ENCODE results near the gene CLEC20A.
A peak's percentile ranks its signal among the peaks of the same experiment; 100 is the strongest.

CLEC20A gene

DNA sequence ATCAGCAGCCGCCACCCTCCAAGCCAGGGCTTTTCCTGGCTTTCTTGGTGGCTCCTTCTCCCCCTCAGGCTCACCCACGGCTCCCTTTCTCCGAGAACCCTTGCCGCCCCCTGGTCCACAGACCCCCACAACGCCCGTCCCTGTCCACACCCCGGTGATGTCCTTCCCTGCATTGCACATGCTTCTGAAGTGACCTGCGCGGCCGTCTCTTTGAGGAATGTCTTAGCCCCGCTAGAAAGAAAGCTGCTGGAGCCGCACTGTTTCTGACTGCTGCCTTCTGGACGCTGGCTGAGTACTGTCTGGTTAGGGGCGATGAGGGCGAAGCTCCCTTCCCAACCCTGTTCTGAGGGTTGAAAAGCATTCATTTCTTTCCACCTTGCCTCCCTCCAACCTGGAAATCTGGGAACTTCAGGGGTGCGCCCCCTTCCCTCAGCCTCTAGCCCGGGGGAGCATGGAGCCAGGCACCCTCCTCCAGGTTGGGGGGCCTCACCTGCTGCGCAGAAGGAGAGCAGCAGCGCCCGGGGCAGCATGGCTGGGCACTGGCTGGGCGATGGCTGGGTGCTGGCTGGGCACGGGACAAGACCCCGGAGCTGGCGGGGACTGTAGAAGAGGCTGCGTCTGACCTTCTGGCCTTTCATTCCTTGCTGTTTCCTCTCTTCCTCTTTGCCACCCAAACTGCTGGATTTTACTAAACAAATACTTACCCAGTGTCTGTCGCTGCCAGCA, at the start of gene CLEC20A:
Gene CLEC20A (minus strand): TSS at position 555 of the 726 bp plus-strand sequence. CDS start 25 bp downstream, at position 530.
- DNase-seq, result no peak

DNA sequence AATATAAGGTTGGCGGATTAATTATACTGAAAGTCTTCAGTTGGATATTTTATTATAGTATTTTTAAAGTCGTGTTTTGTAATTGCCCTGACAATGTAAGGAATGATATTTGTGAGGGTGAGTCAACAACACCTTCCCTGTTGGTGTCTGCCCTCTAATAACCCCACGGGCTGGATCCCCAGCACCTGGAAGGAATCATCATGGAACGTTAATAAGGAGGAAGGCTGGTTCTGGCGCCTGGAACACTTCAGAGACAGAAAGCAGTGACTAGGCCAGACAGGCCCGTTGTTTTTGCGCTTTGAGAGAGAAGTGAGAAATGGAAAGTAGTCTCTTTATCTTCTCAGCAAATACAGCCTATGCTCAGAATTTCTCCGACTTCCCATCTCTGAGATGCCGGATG, 47.8 kb upstream of the CLEC20A start:
- DNase-seq, result no peak

DNA sequence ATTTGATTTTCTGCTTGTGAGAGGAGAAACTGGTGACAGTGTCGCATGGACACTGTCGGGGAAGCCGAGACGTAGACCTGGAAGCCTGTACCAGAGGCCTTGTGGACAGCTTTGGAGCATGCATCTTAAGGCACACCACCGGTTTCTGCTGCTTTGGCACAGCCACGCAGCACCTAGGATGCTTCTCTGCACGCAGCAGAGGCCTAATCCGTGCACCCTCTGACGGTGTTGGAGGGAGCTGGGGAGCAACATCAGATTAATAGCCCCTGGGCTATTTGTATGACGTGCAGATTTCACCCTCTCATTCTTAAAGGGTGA, 46.5 kb upstream of the CLEC20A start:
- DNase-seq, result no peak

DNA sequence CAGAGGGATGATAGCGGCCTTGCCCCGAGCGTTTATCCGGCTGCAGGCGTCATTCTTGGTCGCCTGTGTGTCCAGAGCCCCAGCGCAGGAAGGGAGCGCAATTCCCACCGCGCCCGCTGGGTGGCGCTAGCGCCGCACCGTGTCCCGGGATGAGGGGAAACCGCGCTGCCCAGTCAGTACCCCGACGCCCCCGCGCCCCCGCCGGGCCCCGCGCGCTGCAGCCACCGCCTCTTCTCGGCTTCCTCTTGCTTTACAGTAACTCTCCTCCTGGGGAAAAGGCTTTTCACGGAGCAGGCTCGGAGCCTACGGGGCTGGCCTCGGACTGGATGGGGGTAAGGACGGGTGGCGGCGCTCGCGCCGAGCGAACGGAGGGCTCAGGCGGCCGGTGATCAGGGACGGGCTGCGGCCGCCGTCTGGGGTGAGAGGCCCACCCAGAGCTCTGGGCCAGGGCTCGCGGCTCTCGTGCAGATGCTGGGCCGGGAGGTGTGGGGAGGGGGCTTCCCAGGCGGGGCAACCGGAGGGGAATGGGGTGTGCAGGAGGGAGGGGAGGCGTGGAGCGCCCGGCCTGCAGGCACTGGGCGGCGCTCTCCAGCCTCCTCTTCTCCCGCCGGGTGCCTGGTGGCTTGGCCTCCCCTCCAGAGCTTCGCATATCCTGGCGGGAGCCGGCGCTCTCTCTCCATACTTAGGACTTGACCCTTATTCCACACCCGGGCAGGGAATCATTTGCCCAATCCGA, 46.0 kb upstream of the CLEC20A start:
- peak; percentile 76 for DNase-seq

DNA sequence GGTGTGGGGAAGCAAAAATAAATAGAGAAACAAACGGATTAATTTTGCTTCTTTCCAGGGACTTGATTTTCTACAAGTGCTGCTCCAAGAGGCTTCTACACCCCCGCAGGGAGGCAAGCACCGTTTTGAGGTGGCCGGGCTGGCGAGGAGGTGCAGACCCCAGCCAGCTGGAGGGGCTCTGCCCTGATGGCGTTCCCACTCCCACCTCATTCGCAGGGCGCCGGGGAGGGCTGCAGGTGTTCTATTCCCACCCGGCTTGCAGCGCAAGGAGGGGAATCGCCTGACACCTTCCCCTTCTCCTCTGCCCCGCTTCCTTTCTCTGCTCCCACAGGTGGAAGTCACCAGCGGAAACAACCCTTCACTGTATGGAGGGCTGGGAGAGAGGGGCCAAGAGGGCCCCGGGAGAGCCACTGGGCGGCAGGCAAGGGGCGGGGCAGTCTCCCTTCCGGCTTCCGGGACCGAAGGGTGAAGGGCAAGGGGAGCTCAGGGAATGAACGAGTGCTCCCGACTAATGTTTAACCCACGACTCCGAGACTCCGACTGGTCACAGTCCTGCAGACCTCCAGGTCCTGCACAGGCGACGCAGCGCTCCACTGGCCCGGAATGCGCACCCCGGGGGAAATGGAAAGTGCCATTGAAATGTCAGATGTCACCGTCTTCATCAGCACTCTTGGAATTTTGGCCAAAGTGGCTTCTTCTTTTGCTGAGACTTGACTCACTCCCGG, 45.2 kb upstream of the CLEC20A start:
- peak; percentile 49 for DNase-seq

DNA sequence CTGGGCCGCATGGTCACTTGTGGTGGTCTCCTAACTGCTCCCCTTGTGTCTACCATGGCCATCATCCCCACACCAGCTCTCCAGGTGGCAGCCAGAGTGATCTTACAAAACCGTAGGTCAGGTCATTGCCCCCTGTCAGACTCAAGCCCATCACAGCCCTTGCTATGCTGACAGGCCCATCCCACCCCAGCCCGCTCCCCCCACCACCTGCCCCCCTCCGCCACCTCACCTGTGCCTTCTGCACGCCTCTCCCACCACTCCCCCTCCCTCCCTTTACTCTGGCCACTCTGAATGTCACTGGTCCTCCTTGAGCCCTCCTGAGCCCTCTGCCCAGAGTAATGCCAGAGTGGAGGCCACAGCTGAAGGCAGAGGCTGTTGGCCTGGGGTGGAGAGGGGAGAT, 44.6 kb upstream of the CLEC20A start:
- no peak for DNase-seq

DNA sequence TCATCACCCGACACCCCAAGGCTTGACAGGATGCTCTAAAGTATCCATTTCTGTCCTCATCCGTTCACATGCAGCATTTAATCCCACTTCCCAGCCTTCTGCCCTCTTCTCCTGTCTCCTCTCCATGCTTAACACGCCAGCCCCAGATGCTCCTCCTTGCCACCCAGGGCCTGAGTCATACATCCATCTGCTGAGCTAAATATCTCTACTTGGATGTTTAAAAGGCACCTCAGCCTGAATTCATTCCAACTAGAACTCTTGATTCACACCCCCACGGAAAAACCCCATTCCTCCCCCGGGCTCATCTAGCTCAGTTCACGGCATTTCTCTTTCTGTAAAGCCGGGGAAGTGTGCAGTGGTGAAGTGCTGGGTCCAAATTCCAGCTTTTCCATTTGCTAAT, 43.9 kb upstream of the CLEC20A start:
- no peak for DNase-seq

DNA sequence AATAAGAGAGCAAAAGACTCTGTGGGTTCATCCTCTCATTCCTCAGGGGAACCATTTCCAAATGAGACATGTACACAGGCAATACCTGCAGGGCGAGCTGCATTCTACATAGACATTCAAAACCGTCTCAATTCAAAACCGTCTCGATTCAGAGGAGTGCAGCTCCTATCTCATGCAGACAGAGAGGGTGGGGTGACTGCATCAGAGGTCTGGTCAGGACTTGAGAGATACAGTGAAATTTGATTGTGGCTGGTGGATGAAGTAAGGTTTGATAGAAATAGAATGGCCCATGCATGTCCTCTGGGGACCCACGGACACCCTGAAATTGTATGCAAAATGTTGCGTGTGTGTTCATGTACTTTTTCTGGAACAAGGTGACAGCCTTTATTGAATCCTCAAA, 43.4 kb upstream of the CLEC20A start:
- no peak for DNase-seq

DNA sequence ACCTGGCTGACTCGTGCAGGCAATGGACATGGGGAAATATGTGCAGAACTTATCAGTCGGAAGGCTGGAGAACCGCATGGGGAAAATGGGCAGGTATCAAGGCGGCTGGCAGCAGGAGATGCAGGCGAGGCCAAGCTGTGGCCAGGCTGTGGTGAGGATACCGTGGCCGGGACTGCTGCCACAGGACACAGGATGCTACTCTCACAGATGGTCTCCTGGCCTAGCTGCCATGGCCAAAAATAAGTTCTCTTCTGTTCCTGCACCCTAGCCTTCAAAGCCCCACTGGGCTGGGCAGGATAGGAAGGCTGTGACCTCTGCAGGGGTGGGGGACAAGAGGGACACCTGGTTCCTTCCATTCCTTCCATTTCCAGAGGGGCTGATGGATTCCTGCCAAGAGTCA, 42.5 kb upstream of the CLEC20A start:
- DNase-seq, result no peak

DNA sequence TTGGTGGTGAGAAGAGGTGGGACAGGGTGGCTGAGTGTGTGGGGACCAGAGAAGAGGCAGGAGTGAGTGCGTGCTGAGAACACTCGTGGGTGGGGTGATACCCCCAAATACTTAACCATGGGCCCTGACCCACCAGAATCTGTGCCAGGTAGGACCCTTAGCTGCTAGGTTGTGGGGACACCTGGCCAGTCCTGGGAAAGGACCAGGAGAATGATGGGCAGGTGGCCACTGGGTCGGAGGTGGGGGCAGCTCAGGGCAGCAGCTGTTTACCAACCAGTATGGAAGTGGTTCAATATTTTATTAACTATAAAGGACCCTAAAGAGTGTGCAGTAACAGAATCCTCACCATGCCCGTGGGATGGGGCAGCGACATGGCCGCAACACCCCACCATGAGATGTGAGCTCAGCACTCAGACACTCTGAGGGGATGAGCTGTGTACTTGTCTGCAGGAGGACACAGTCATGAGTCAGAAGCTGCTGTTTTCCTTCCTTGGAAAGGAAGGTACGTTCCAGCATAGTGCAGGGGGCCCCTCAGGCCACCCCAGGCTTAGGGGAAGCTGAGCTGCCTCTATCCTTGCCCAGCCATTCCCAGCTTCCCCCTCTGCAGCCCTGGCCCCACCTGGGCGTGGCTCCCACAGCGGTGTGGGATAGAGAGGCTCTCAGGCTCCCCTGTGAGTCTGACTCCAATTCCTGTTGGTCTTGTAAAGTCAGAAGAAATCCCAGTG, 41.6 kb upstream of the CLEC20A start:
- no peak for DNase-seq

DNA sequence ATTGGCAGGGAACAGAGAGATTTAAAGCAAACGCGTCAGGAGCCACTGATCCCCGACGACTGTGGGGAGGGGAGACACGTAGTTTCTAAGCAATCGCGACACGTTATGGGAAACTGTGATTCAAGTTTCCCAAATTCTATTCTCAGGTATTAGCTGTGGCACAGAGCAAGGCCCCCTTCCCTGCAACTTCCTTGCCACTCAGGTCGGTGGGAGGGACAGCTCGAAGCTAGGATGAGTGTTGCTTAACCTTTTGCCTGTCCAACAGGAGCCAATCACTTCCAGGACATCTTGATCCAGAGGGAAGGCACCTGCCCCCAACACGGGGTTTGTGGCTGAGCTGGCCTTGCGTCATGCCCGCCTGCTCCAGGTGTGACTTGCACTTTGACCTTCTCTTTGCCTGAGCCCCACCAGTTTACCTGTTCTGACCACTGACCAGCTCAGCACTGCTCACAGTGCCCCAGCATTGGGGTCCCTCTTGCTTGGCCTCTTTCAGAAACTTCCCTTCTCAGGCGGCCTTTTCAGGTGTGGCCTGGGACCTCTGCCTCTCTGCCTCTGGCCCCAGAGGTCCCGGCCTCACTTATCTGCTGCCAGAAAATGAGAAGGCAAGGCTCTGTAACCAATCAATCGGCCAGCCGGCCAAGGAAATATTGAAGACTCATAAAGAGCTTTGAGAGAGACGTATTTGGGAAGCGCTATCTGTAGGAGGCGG, 40.8 kb upstream of the CLEC20A start:
- no peak for DNase-seq

DNA sequence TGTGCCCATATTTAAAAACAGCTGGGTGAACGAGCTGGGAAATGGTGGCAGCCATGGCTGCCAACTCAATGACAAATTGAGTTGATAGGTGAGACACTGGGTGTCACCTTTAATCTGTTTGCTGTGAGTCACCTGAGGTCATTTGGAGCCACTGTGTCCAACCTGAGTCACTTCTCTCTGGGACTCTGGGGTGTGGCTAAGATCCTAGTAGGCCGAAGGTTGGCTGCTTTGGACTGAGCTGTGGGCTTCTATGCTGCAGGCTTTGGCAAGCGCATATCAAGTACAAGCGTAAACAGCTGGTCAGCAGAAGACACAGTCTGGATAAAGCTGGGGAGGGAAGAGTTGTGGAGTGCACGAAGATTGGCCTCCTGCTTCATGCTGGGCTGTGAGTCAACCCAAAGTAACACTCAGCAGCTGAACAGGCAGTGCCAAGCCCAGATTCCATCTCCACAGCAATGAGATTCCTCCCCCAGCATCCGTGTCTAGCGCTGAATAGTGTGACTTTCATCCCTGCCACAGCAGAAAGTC, 40.1 kb upstream of the CLEC20A start:
- no peak for DNase-seq

DNA sequence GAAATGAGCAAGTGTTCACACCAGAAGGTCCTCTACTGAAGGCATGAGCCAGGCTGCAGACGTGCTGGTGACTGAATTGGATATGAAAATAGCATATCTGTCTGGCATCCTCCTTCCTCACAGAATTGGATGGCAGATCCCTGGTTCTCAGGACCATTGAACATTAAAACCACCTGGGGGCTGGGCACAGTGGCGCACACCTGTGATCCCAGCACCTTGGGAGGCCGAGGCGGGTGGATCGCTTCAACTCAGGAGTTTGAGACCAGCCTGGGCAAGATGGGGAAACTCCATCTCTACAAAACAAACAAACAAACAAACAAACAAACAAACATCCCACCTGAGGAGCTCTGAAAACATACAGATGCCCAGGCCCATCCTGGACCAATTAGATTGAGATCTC, 39.6 kb upstream of the CLEC20A start:
- no peak for DNase-seq

DNA sequence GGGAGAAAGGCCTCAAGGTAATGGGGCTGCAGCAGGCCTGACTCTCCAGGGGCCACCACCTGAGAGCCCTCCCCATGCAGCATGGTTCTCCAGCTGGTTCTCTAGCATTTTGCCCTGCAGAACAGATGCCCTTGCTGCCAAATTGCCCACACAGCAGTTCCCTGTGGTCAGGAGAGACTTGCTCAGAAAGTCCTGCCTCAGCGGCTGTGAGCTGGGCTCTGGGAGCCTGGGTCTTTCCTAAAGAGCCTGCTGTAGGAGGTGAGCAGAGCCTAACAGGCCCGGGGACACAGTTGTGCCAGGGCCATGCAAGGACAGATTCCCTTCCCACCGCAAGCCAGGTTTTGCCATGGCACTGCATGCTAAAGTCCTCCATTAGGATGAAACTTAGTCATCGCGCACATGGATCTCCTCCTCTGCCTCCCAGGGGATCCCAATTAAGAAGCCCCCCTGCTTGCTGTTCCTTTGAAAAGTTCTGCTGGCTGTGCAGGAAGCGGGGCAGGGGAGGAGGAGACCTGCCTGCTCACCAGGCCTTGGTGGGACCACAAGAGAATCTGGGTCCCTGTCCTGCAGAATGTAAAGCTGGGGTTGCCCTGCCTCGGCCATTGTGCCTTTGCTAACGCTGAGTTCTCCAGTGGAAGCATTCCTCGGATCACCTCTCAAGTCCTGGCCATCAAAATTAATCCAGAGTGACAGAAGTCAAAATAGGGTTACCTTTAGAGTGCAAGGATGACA, 37.5 kb upstream of the CLEC20A start:
- DNase-seq, result no peak

DNA sequence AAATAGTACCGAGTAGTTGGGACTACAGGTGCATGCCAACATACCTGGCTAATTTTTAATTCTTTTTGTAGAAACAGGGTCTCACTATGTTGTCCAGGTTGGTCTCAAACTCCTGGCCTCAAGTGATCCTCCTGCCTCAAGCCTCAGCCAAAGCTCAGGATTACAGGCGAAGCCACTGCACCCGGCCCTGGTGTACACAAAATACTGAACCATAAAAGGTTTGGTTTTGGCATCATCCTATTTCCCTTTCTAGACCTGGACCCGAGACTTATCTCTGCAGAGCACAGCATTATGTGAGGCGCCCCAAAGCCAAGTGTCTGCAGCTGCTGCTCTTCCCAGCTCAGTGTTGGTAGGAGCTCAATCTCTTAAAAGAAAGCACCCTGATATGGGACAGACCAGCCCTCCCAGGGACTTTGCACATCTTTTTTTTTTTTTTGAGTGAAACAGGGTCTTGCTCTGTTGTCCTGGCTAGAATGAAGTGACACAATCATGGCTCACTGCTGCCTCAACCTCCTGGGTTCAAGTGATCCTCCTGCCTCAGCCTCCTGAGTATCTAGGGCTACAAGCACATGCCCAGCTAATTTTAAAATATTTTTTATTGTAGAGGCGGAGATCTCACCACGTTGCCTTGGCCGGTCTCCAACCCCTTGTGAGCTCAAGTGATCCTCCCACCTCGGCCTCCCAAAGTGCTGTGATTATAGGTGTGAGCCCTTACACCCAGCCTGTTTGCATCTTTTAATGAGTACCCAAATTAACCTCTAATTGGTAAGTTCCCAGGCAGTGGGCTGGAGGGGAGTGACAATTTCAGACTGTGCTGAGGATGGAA, 36.6 kb upstream of the CLEC20A start:
- no peak for DNase-seq

DNA sequence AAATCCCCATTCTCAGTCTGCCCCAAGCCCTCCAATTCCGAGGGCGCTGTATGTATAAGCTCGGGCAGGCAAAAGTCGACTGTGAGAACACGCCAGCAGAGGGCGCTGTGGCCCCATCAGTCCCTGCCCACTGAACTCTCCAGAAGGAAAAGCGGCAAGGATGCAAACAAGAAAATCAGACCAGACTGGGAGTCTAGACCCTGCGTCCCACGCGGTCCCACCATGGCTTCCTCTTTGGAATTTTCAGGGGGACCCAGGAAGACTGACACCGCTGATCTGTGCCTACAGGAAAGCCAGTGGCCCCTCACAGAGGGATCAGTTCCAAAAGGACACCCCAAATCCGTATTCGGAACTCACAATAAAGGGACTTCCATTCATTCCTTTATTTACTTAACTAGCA, 35.6 kb upstream of the CLEC20A start:
- peak; percentile 69 for DNase-seq

DNA sequence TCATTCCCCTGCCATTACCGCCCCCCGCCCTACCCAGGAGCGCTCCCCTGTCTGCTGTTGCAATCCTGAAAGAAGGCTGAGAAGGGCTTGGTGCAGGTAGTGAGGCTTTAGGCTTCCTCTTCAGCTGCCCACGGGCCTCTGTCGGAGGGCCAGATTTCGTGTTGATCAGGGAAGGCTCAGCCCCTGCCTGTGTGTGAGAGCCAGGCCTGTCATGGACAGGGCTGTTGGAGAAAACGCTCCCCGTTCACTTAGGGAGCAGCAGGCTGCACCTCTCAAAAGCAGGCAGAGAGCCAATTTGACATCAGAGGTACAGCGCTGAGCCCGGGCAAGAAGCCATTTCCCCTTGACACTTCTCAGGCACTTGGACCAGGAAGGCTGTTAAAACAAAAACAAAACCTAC, 35.1 kb upstream of the CLEC20A start:
- DNase-seq, result no peak

DNA sequence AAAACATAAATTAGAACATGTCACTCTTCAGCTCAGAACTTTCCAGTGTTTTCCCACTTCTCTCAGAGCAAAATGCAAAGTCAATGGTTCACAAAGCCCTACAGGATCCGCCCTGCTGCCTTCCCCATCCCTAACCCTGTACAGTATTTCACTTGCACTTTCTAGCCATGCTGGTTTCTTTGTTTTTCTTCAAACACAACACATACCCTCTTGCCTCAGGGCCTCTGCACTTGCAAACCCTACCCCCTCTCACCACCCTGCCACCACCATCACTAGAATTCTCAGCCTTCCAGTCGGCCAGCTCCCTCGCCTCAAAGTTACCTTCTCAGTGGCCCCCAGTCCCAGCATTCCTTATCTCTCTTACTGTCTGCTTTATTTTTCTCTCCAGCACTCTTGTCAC, 33.7 kb upstream of the CLEC20A start:
- no peak for DNase-seq

DNA sequence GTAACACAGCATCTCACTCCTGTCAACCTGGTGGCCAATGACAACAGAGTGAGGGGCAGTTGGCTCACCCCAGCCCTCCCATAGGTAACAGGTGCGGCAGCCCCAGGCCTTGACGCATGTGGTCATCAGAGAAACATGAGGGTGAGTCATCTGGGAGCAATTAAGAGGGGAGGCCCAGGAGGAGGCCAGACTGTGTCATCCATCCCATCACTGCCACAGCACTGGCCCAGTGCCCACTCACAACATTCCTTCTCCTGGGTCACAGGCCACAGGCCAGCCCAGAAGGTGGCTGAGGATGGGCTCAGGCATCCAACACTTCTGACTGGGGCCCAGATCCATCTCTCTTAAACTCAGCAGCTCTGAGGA, 33.3 kb upstream of the CLEC20A start:
- no peak for DNase-seq

DNA sequence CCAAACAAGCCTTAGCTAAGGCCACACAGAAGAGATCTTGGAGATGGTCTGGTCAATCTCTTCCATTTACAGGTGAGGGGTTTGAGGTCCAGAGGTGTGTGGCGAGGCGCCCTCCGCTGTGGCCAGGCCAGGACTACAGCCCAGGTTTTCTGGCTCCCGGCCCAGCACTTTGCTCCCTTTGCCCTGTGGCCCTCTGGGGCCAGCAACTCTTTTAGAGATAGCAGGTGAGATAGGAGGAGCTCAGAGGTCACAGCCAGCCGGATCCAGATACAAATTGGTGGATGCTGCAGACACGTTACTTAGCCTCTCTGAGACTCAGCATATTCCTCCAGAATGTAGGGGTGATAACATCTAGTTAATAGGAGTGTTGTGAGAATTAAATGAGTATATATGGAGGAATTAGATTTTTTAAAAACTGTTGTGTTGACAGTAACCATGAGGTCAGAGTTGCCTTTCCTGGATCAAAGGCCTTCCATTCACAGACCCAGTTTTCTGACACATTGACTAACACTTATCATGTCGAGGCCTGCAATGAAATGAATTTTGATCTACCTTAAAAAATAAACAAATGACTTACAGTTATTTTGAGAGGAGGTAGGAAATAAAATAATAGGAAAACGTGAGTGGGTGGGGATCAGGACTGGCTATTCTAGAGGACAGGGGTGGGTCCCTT, 32.7 kb upstream of the CLEC20A start:
- DNase-seq, result no peak

Measured in NCI-H774 (cell line).